H9 (cell line): ENCODE results near the gene ZBTB20. TPM values are rescaled to one million over a fixed set of nuclear protein-coding genes. Genes with fewer than 3 reads are reported as not detected.

ENCODE experiments used
- DNase-seq: peaks from one replicate; pipeline ENCODE4 v3.0.0-alpha.2; 2017
- H2AFZ ChIP-seq: one replicate; pipeline ENCODE4 v1.6.1; 2013; ENCODE audit warnings: mild to moderate bottlenecking, low read length, control low read depth, moderate library complexity
- H2AK5ac ChIP-seq: 2 replicates; pipeline ENCODE4 v1.6.1; 2013; ENCODE audit warnings: low read length, control low read depth, mixed read lengths; ENCODE audit not compliant: insufficient read length
- H2BK120ac ChIP-seq: one replicate; pipeline ENCODE4 v1.6.1; 2013; ENCODE audit warnings: low read depth, mild to moderate bottlenecking, low read length, control low read depth, inconsistent platforms; ENCODE audit not compliant: poor library complexity, severe bottlenecking
- H2BK12ac ChIP-seq: 2 replicates; pipeline ENCODE4 v1.6.1; 2013; ENCODE audit warnings: low read length, control low read depth, mixed read lengths, low read depth; ENCODE audit not compliant: insufficient read length
- H2BK15ac ChIP-seq: 2 replicates; pipeline ENCODE4 v1.6.1; 2013; ENCODE audit warnings: low read depth, low read length, control low read depth
- H2BK20ac ChIP-seq: one replicate; pipeline ENCODE4 v1.6.1; 2013; ENCODE audit warnings: low read depth, mild to moderate bottlenecking, low read length, control low read depth, inconsistent platforms; ENCODE audit not compliant: poor library complexity, severe bottlenecking
- H2BK5ac ChIP-seq: 2 replicates; pipeline ENCODE4 v1.6.1; 2013; ENCODE audit warnings: low read length, control low read depth, mixed read lengths; ENCODE audit not compliant: insufficient read length
- H3K14ac ChIP-seq: 2 replicates; pipeline ENCODE4 v1.6.1; 2013; ENCODE audit warnings: low read length, control low read depth; ENCODE audit not compliant: insufficient read depth
- H3K18ac ChIP-seq: 2 replicates; pipeline ENCODE4 v1.6.1; 2013; ENCODE audit warnings: low read depth, mild to moderate bottlenecking, mixed read lengths, low read length, control low read depth; ENCODE audit not compliant: insufficient read length
- H3K23ac ChIP-seq: 2 replicates; pipeline ENCODE4 v1.6.1; 2013; ENCODE audit warnings: low read length, control low read depth, mixed read lengths, low read depth; ENCODE audit not compliant: insufficient read length
- H3K23me2 ChIP-seq: 2 replicates; pipeline ENCODE4 v1.6.1; 2013; ENCODE audit warnings: low read depth, mild to moderate bottlenecking, mixed read lengths, low read length, control low read depth; ENCODE audit not compliant: insufficient read length, poor library complexity, severe bottlenecking
- H3K27ac ChIP-seq: 2 replicates; pipeline ENCODE4 v1.5.1; 2013; ENCODE audit warnings: low read length, control low read depth, mixed read lengths, low read depth; ENCODE audit not compliant: insufficient read length
- H3K27me3 ChIP-seq: 2 replicates; pipeline ENCODE4 v1.6.1; 2013; ENCODE audit warnings: low read length, control low read depth, inconsistent platforms; ENCODE audit not compliant: insufficient read depth
- H3K4ac ChIP-seq: 2 replicates; pipeline ENCODE4 v1.6.1; 2013; ENCODE audit warnings: low read depth, mild to moderate bottlenecking, control low read depth, inconsistent platforms, low read length, moderate library complexity
- H3K4me1 ChIP-seq: 2 replicates; pipeline ENCODE4 v1.6.1; 2013; ENCODE audit warnings: low read length, control low read depth, inconsistent platforms; ENCODE audit not compliant: insufficient read depth
- H3K4me2 ChIP-seq: 2 replicates; pipeline ENCODE4 v1.6.1; 2013; ENCODE audit warnings: low read length, control low read depth, mixed read lengths; ENCODE audit not compliant: insufficient read length, insufficient read depth
- H3K56ac ChIP-seq: 2 replicates; pipeline ENCODE4 v1.6.1; 2013; ENCODE audit warnings: low read depth, mild to moderate bottlenecking, mixed read lengths, low read length, control low read depth; ENCODE audit not compliant: insufficient read length
- H3K79me1 ChIP-seq: 2 replicates; pipeline ENCODE4 v1.6.1; 2013; ENCODE audit warnings: low read depth, mild to moderate bottlenecking, moderate library complexity, low read length, control low read depth, inconsistent platforms; ENCODE audit not compliant: insufficient read depth, poor library complexity, severe bottlenecking
- H3K79me2 ChIP-seq: 2 replicates; pipeline ENCODE4 v1.6.1; 2013; ENCODE audit warnings: low read length, control low read depth, inconsistent platforms; ENCODE audit not compliant: insufficient read depth
- H3K9ac ChIP-seq: 2 replicates; pipeline ENCODE4 v1.6.1; 2013; ENCODE audit warnings: low read length, control low read depth, mixed read lengths; ENCODE audit not compliant: insufficient read length; ENCODE audit errors: extremely low read depth
- H3K9me3 ChIP-seq: one replicate; pipeline ENCODE4 v1.6.1; 2013; ENCODE audit warnings: low read depth, low read length, inconsistent platforms; ENCODE audit not compliant: control insufficient read depth
- H3T11ph ChIP-seq: one replicate; pipeline ENCODE4 v1.6.1; 2013; ENCODE audit warnings: mild to moderate bottlenecking, low read length, control low read depth, inconsistent platforms
- H4K20me1 ChIP-seq: one replicate; pipeline ENCODE4 v1.6.1; 2013; ENCODE audit not compliant: control insufficient read depth, insufficient read length, insufficient read depth
- H4K5ac ChIP-seq: 2 replicates; pipeline ENCODE4 v1.6.1; 2013; ENCODE audit warnings: low read depth, mild to moderate bottlenecking, mixed read lengths, low read length, control low read depth; ENCODE audit not compliant: insufficient read length
- H4K8ac ChIP-seq: replicated peaks from 2 replicates; pipeline ENCODE4 v1.6.1; 2013; ENCODE audit warnings: low read length, control low read depth, mixed read lengths, low read depth; ENCODE audit not compliant: insufficient read length
- H4K91ac ChIP-seq: 2 replicates; pipeline ENCODE4 v1.6.1; 2013; ENCODE audit warnings: low read depth, mild to moderate bottlenecking, moderate library complexity, mixed read lengths, low read length, control low read depth; ENCODE audit not compliant: insufficient read length
- H3K27ac Mint-ChIP-seq, 3 experiments: 2 replicates in 2 of 3; 3 replicates in 1 of 3; pipeline ENCODE4 v1.8.0; 2020 to 2021; ENCODE audit warnings: mixed read lengths in 3 of 3, mild to moderate bottlenecking in 1 of 3, moderate library complexity in 1 of 3
- H3K27me3 Mint-ChIP-seq: 2 replicates; pipeline ENCODE4 v1.8.0; 2021; ENCODE audit warnings: low read depth, mild to moderate bottlenecking, moderate library complexity, mixed read lengths
- H3K36me3 Mint-ChIP-seq, 3 experiments: 2 replicates in 2 of 3; 3 replicates in 1 of 3; pipeline ENCODE4 v1.8.0; 2020 to 2021; ENCODE audit warnings: low read depth in 3 of 3, mixed read lengths in 3 of 3; ENCODE audit not compliant: insufficient read depth in 1 of 3
- H3K4me1 Mint-ChIP-seq, 2 experiments: 2 replicates each; pipeline ENCODE4 v1.8.0; 2020; ENCODE audit warnings: mixed read lengths in 2 of 2
- H3K4me3 Mint-ChIP-seq, 2 experiments: 2 replicates in 1 of 2; 3 replicates in 1 of 2; pipeline ENCODE4 v1.8.0; 2020 to 2021; ENCODE audit warnings: mild to moderate bottlenecking in 2 of 2, mixed read lengths in 2 of 2, moderate library complexity in 1 of 2
- H3K9me3 Mint-ChIP-seq, 2 experiments: 2 replicates in 1 of 2; 3 replicates in 1 of 2; pipeline ENCODE4 v1.8.0; 2020; ENCODE audit warnings: mild to moderate bottlenecking in 2 of 2, mixed read lengths in 2 of 2, moderate library complexity in 1 of 2
- WGBS: extraction: QIAGEN DNeasy Blood & Tissue Kit; methylation state at CpG from one replicate; pipeline ENCODE4 v1.1.7; 2013; ENCODE audit warnings: missing lambda C conversion rate, low lambda C conversion rate, mixed read lengths; ENCODE audit not compliant: insufficient read length; ENCODE audit errors: extremely low coverage; 5-methylcytosine and 5-hydroxymethylcytosine counted together
- total RNA-seq: library from RNA; stranded (reverse); gene quantifications from 2 replicates; pipeline ENCODE4 v1.2.1, GENCODE V29; 2021
- TF ChIP-seq, protein P1 (sequence below): fragments of 200-600 bp; sonication (generic); conservative IDR thresholded peaks from 3 replicates; pipeline ENCODE4 v1.8.0; 2021; ENCODE audit warnings: antibody characterized with exemption, mild to moderate bottlenecking

Gene ZBTB20
- total RNA-seq, 1 experiment from 2014 or later, result 0.70 TPM

DNA sequence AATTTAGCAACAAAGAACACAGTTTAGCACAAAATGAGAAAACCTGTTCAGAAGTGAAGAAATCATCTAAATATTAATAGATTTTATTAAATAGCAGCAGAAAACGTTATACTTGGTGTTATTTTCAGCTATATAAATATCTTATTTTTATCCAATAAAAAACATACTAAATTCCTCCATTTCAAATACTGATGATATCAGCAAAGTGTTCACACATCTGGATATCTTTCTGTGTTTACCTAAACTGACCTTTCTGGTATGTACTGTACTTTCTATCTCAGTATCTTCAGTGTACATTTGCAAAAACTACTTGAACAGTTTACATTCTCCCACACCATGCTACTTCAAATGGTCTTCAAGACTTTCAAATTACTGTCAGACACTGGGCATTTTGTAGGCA lies 179.9 kb downstream of the ZBTB20 start:
- TF ChIP-seq, protein P1, sequence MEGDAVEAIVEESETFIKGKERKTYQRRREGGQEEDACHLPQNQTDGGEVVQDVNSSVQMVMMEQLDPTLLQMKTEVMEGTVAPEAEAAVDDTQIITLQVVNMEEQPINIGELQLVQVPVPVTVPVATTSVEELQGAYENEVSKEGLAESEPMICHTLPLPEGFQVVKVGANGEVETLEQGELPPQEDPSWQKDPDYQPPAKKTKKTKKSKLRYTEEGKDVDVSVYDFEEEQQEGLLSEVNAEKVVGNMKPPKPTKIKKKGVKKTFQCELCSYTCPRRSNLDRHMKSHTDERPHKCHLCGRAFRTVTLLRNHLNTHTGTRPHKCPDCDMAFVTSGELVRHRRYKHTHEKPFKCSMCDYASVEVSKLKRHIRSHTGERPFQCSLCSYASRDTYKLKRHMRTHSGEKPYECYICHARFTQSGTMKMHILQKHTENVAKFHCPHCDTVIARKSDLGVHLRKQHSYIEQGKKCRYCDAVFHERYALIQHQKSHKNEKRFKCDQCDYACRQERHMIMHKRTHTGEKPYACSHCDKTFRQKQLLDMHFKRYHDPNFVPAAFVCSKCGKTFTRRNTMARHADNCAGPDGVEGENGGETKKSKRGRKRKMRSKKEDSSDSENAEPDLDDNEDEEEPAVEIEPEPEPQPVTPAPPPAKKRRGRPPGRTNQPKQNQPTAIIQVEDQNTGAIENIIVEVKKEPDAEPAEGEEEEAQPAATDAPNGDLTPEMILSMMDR, result no peak
- Histone ChIP-seq H2BK20ac (no peak overlapping the region), H3K56ac (no peak overlapping the region), H3K4ac (no peak overlapping the region), H3K9ac (no peak overlapping the region), H2BK120ac (no peak overlapping the region), H4K5ac (no peak overlapping the region), H3K79me1 (no peaks in the 10 kb centered on the region), H3K4me2 (no peak overlapping the region), H3K27me3 (no peaks in the 10 kb centered on the region), H3K23ac (no peak overlapping the region), H3K79me2 (no peaks in the 10 kb centered on the region), H2BK5ac (no peak overlapping the region), H4K20me1 (no peaks in the 10 kb centered on the region), H3K4me1 (no peaks in the 10 kb centered on the region), H3T11ph (no peak overlapping the region), H3K27ac (no peak overlapping the region), H2BK15ac (no peak overlapping the region), H3K23me2 (no peaks in the 10 kb centered on the region), H3K9me3 (no peaks in the 10 kb centered on the region), H4K91ac (no peak overlapping the region), H3K18ac (no peak overlapping the region), H2BK12ac (no peak overlapping the region), H2AK5ac (no peak overlapping the region), H2AFZ (no peak overlapping the region), H4K8ac (no peak overlapping the region), H3K14ac (no peak overlapping the region)
- DNase-seq, result no peak
- H3K4me1 Mint-ChIP-seq, result no peaks in the 10 kb centered on the region
- H3K36me3 Mint-ChIP-seq, result no peaks in the 10 kb centered on the region
- H3K27me3 Mint-ChIP-seq, result no peaks in the 10 kb centered on the region
- WGBS, result no CpG with 5 or more reads among the region's 1 CpG
- no peak overlapping the region for H3K4me3 Mint-ChIP-seq
- H3K9me3 Mint-ChIP-seq, result no peaks in the 10 kb centered on the region
- no peak overlapping the region for H3K27ac Mint-ChIP-seq
